Caki2 (cell line): ENCODE measurements around the gene TEX19. TPM values are rescaled to one million over a fixed set of nuclear protein-coding genes. Genes with fewer than 3 reads are reported as not detected.

Experiments
- DNase-seq: peaks from one replicate; pipeline ENCODE4 v3.0.0-alpha.2; 2015; ENCODE audit warnings: low read depth
- in situ Hi-C: cut with HindIII; loops from 2 replicates; pipeline ENCODE4 v1.10.0; 2016; ENCODE audit warnings: low sequenced_read_pairs, low pct_unique_long_range_greater_than_20kb, mixed read lengths
- total RNA-seq: library from RNA; depleted of rRNA; stranded (reverse); fragments of >200 nt; shearing (Covaris generic); gene quantifications from 2 replicates; pipeline ENCODE4 v1.2.3, GENCODE V29; 2014; ENCODE audit warnings: low replicate concordance; rRNA removed

Gene TEX19, protein sequence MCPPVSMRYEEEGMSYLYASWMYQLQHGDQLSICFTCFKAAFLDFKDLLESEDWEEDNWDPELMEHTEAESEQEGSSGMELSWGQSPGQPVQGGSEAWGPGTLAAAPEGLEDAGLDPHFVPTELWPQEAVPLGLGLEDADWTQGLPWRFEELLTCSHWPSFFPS
- 0.37 and 1.9 TPM in 2 replicates for total RNA-seq

GRCh38 chr17:82358465-82359350 is at the start of gene TEX19:
Gene TEX19 (plus strand): TSS chr17:82359247. CDS start chr17:82362151, 2,904 bp downstream.
- no peak for DNase-seq
- in situ Hi-C loops, result no loop called here

- no peak for DNase-seq
- in situ Hi-C loops, result no loop called here
Observed at GRCh38 chr17:82309656-82310570, 49.1 kb upstream of the TEX19 start.

DNA sequence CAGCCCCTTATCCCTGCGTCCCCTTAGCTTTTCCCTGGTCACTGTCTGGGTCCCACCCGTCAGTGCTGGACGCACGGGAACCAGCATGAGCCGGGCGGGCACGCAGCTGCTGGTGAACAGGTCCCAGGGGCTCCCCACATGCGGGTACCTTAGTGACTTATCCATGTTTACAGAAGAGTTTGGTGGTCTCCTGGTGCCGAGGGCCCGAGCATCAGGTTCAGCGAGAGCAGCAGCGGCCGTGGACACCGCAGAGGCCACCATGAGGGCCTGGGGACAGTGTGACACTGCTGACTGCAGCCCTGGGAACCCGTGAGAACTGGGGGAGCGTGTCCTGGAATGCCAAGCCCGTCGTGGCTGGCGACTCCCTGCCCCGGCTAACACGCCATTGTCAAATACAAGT is 48.2 kb upstream of the TEX19 start:
- DNase-seq, result no peak
- in situ Hi-C loops, result no loop called here

DNA sequence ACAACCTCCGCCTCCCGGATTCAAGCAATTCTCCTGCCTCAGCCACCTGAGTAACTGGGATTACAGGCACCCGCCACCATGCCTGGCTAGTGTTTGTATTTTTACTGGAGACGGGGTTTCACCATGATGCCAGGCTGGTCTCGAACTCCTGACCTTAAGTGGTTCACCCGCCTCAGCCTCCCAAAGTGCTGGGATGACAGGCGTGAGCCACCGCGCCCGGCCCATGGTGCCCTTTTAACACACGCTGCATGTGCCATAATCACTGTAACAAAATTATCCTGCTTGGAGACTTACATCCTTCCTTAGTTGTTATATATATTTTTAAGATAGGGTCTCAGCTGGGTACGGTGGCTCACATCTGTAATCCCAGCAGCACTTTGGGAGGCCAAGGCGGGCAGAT is 47.1 kb upstream of the TEX19 start:
- no peak for DNase-seq
- in situ Hi-C loops, result no loop called here

DNA sequence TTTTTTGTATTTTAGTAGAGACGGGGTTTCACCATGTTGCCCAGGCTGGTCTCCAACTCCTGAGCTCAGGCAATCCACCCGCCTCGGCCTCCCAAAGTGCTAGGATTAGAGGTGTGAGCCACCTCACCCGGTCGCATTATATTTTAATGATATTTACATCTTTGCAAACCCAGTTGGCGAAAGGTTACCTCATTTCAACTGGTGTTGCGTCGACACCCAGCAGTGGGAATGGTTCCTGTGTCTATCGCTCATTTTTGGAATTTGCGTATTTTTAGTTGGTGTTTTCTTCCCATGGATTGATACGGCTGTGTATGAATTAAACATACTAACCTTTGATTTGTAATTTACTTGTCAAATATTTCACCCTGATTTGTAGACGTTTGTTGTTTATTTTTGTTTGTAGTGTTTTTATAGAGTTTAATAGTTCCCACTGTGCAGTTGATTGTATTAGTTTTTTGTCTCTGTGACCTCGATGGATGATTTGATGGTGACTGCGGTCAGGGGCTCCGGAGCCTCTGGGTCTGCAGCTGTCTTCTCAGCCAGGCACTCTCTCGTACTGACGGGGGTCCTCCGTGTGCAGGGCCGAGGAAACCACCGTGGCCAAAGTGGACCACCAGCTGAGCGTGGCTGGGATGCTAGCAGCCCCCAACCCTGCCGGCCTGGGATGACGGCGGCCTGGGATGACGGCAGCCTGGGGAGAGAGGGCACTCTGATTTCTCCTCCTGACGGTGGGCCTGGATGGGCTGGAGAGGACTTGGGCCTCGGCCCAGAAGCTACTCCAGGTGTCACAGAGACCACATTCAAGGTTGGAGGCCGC is 45.6 kb upstream of the TEX19 start:
- in situ Hi-C loops, result no loop called here

GRCh38 chr17:82314012-82314726 is 44.9 kb upstream of the TEX19 start:
- in situ Hi-C loops, result no loop called here
- no peak for DNase-seq

More for the DNA sequence above, 45.6 kb upstream of the TEX19 start:
- DNase-seq, result no peak

DNA sequence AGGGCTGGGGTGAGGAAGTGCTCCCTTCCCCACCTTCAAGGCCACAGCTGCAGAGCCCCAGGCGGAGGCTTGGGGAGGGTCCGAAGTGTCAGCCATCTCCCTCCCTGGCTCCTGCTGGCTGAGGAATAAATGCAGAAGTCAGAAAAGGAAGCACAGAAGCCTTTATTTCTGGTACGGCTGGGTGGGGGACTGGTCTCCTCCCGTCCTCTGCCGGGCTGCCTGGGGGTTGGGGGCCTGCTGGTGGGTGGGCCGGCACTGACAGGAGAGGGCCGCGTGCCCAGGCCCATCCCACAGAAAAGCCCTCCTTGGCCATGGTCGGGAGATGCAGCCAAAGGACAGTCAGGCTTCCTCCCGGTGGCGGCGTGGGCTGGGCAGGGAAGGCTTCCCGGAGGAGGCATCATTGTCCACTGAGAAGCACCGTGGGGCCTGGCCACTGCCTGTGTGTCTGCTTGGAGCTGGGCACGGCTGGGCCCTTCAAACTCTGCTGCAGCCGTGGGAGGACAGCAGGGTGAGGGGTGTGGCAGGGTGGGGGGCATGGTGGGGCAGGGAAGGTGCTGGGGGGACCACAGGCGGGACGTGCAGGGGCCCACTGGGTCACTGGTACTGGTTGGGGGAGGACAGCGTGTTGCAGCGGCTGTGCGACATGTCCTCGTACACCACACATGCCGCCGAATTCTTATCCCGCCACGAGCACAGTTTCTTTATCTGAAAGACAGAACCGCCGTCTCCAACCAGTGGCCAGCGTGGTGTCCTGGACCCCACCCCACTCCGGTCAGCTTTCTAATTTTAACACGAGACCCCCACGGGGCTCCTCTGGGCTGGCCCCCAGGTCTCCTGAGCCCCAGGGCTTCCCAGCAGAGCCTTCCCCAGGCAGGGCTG is 44.1 kb upstream of the TEX19 start:
- DNase-seq, result no peak
- in situ Hi-C loops, result no loop called here

DNA sequence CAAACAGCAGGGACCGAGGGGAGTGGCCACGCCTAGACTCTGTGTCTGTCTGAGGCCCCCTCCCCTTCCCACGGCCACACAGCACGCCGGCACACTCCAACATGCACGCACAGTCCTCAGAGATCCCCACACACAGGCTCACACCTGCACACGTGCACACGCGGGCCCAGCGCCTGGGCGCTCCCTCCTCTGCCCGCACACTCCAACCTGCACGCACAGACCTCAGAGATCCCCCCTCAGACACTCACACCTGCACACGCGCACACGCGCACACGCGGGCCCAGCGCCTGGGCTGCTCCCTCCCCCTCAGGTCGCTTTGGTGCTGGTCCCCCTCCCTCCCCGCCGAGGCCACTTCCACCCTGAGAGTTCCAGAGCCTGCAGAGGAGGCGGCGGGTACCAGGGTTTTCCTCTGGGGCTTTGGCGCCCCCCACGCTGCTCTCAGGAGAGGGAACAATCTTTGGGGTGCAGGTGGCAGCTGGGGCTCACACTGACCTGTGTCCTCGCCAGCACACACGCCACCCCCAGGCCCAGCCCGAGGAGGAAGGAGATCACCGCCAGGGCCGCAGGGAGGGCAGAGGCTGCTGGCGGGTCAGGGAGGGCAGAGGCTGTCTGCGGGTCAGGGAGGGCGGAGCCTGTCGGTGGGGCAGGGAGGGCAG is 43.2 kb upstream of the TEX19 start:
- DNase-seq, result no peak
- in situ Hi-C loops, result no loop called here

- no peak for DNase-seq
- in situ Hi-C loops, result no loop called here
Observed at GRCh38 chr17:82316651-82317393, 42.2 kb upstream of the TEX19 start.

GRCh38 chr17:82317394-82318168 is 41.5 kb upstream of the TEX19 start, which contains the start of gene CD7:
Gene CD7 (minus strand): TSS chr17:82317608. CDS start chr17:82317495, 113 bp downstream.
- DNase-seq, result no peak
- in situ Hi-C loops, result no loop called here

- no peak for DNase-seq
- in situ Hi-C loops, result no loop called here
Observed at GRCh38 chr17:82318169-82318498, 40.9 kb upstream of the TEX19 start.

DNA sequence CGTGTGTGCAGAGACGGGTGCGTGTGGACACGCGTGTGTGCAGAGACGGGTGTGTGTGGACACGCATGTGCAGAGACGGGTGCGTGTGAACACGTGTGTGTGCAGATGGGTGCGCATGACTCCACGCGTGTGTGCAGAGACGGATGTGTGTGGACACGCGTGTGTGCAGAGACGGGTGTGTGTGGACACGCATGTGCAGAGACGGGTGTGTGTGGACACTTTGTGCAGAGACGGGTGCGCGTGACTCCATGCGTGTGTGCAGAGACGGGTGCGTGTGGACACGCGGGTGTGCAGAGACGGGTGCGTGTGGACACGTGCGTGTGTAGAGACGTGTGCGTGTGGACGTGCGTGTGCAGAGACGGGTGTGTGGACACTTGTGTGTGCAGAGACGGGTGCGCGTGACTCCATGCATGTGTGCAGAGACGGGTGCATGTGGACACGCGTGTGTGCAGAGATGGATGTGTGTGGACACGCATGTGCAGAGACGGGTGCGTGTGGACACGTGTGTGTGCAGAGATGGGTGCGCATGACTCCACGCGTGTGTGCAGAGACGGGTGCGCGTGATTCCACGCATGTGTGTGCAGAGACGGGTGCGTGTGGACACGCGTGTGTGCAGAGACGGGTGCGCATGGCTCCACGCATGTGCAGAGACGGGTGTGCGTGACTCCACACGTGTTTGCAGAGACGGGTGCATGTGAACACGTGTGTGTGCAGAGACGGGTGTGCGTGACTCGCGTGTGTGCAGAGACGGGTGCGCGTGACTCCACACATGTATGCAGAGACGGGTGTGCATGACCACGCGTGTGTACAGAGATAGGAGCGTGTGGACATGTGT is 40.1 kb upstream of the TEX19 start:
- DNase-seq, result no peak
- in situ Hi-C loops, result no loop called here

GRCh38 chr17:82319619-82320062 is 39.4 kb upstream of the TEX19 start:
- in situ Hi-C loops, result no loop called here

More at GRCh38 chr17:82319619-82320062, 39.4 kb upstream of the TEX19 start:
- no peak for DNase-seq
